HEK293 (cell line): ENCODE measurements around the gene LCMT1.

ENCODE experiments used
- CTCF ChIP-seq: fragments of 450-650 bp; formaldehyde crosslinking; IDR thresholded peaks from 2 replicates; pipeline ENCODE4 v1.5.1; 2016; ENCODE audit warnings: missing biosample characterization, missing genetic modification characterization
- ELK4 ChIP-seq: IDR thresholded peaks from 2 replicates; pipeline ENCODE4 v1.6.1; 2011; ENCODE audit warnings: mild to moderate bottlenecking, low read depth, low read length, borderline replicate concordance
- KLF1 ChIP-seq: fragments of 450-650 bp; formaldehyde crosslinking; IDR thresholded peaks from 2 replicates; pipeline ENCODE4 v1.5.1; 2016; ENCODE audit warnings: missing biosample characterization, missing genetic modification characterization
- RBAK ChIP-seq: fragments of 450-650 bp; formaldehyde crosslinking; IDR thresholded peaks from 2 replicates; pipeline ENCODE4 v1.5.1; 2016; ENCODE audit warnings: missing biosample characterization, missing genetic modification characterization
- REPIN1 ChIP-seq: fragments of 450-650 bp; formaldehyde crosslinking; IDR thresholded peaks from 2 replicates; pipeline ENCODE4 v1.5.1; 2017; ENCODE audit warnings: missing biosample characterization, missing genetic modification characterization, low read depth
- REST ChIP-seq: fragments of 450-650 bp; formaldehyde crosslinking; IDR thresholded peaks from 2 replicates; pipeline ENCODE4 v1.5.1; 2016; ENCODE audit warnings: missing biosample characterization, missing genetic modification characterization
- ZBTB21 ChIP-seq: fragments of 450-650 bp; formaldehyde crosslinking; IDR thresholded peaks from 2 replicates; pipeline ENCODE4 v1.5.1; 2017; ENCODE audit warnings: missing biosample characterization, missing genetic modification characterization
- ZBTB7A ChIP-seq: fragments of 450-650 bp; formaldehyde crosslinking; IDR thresholded peaks from 2 replicates; pipeline ENCODE4 v1.5.1; 2016; ENCODE audit warnings: low read depth, missing biosample characterization, missing genetic modification characterization

- TF ChIP-seq ELK4 (no peak), ZBTB7A (tag by site-specific recombination) (no peak), RBAK (tag by site-specific recombination) (no peak), ZBTB21 (tag by site-specific recombination) (no peak), REPIN1 (no peak), KLF1 (tag by site-specific recombination) (no peak), CTCF (no peak), REST (tag by site-specific recombination) (no peak)
Observed at GRCh38 chr16:25092441-25092840, 19.1 kb upstream of the LCMT1 start.
